ENCODE measurements around the gene PAFAH1B2. TPM values are rescaled to one million over a fixed set of nuclear protein-coding genes. Genes with fewer than 3 reads are reported as not detected.

Gene PAFAH1B2
- total RNA-seq, 1 donor from 2014 or later, result 78.7 TPM

GRCh38 chr11:117225553-117226170 is 81.6 kb downstream of the PAFAH1B2 start:
- Mint-ChIP-seq H3K27me3 (no peaks in the 10 kb centered on the region), H3K4me3 (no peak overlapping the region), H3K36me3 (ENCODE audit: low read depth) (peaks cover 89% of the 10 kb centered on the region), H3K4me1 (peaks cover 33% of the 10 kb centered on the region), H3K9me3 (no peaks in the 10 kb centered on the region), H3K27ac (no peak overlapping the region)
- no peak for ATAC-seq (ENCODE audit: low read depth)
- ChIA-PET CTCF (interaction anchor here (1.2 to 8.1 kb wide), 9 partner anchors 14 to 493 kb away, joined by 3 to 119 read pairs (median 9); partner anchors contain the start of genes PAFAH1B2 and SIDT2), POLR2A (interaction anchor here (0.6 to 3.0 kb wide), 9 partner anchors 24 to 309 kb away, joined by 3 to 45 read pairs (median 5); partner anchors contain the start of genes PAFAH1B2 and SIDT2)
- no peak for TF ChIP-seq CTCF (IDR thresholded peaks at IDR 0.05)
- no peak for DNase-seq
- intact Hi-C loops (cut with micrococcal nuclease), result loop anchor here (1.0 to 2.0 kb wide), 7 partner anchors 37 to 493 kb away; partner anchors contain the start of gene APOA5

Other genes starting within 250 kb of the PAFAH1B2 start
- 75.0 and 88.4 TPM in 2 replicates for gene SIK3, start 45.9 kb upstream of the PAFAH1B2 start, total RNA-seq
- 96.7 and 115 TPM in 2 replicates for gene SIDT2, start 34.5 kb downstream of the PAFAH1B2 start, total RNA-seq
- 14.2 and 17.9 TPM in 2 replicates for gene TAGLN, start 55.1 kb downstream of the PAFAH1B2 start, total RNA-seq
- gene PCSK7, start 87.8 kb downstream of the PAFAH1B2 start, total RNA-seq, result 274 and 341 TPM in 2 replicates
- 18.7 and 22.3 TPM in 2 replicates for gene RNF214, start 88.4 kb downstream of the PAFAH1B2 start, total RNA-seq
- gene BACE1-AS, start 147.1 kb downstream of the PAFAH1B2 start, total RNA-seq, result 5.3 and 7.9 TPM in 2 replicates
- not detected in 2 replicates for gene BACE1, start 172.0 kb downstream of the PAFAH1B2 start, total RNA-seq
- 42.9 and 50.9 TPM in 2 replicates for gene CEP164, start 183.6 kb downstream of the PAFAH1B2 start, total RNA-seq

Measured in activated B cell treated with CpG ODN at 0.5 μM for 24 hours (primary cell).